Measurements from ENCODE around the gene BRPF1. TPM values are rescaled to one million over a fixed set of nuclear protein-coding genes. Genes with fewer than 3 reads are reported as not detected.

BRPF1 gene
- total RNA-seq, 1 experiment from 2014 or later, result 21.4 TPM

GRCh38 chr3:9697892-9698291 is 33.6 kb upstream of the BRPF1 start:
- ChIA-PET CTCF (interaction anchor here (0.6 kb wide), 1 partner anchor 378 kb away, joined by 5 read pairs; no protein-coding TSS in a partner anchor), POLR2A (no interaction called here)
- no TSS peak for BruUV-seq (replicated peaks)
- Mint-ChIP-seq H3K27me3 (ENCODE audit: insufficient read depth, unreplicated experiment) (no peaks in the 10 kb centered on the region), H3K27ac (ENCODE audit: low read depth, unreplicated experiment) (no peak overlapping the region), H3K4me1 (ENCODE audit: insufficient read depth, unreplicated experiment) (no peaks in the 10 kb centered on the region), H3K9me3 (ENCODE audit: unreplicated experiment) (no peaks in the 10 kb centered on the region), H3K4me3 (ENCODE audit: unreplicated experiment) (no peak overlapping the region), H3K36me3 (ENCODE audit: insufficient read depth, unreplicated experiment) (peaks cover 8% of the 10 kb centered on the region)
- intact Hi-C loops (cut with micrococcal nuclease), result no loop called here
- no peak for TF ChIP-seq CTCF (IDR thresholded peaks at IDR 0.05; ENCODE audit: unreplicated experiment)
- DNase-seq (ENCODE audit: unreplicated experiment), result no peak

GRCh38 chr3:9698293-9698692 is 33.2 kb upstream of the BRPF1 start:
- DNase-seq (ENCODE audit: unreplicated experiment), result no peak
- Mint-ChIP-seq H3K4me3 (ENCODE audit: unreplicated experiment) (no peak overlapping the region), H3K9me3 (ENCODE audit: unreplicated experiment) (no peaks in the 10 kb centered on the region), H3K27me3 (ENCODE audit: insufficient read depth, unreplicated experiment) (no peaks in the 10 kb centered on the region), H3K4me1 (ENCODE audit: insufficient read depth, unreplicated experiment) (no peaks in the 10 kb centered on the region), H3K27ac (ENCODE audit: low read depth, unreplicated experiment) (no peak overlapping the region), H3K36me3 (ENCODE audit: insufficient read depth, unreplicated experiment) (peaks cover 8% of the 10 kb centered on the region)
- no TSS peak for BruUV-seq (replicated peaks)
- ChIA-PET POLR2A (no interaction called here), CTCF (interaction anchor here (0.6 to 0.7 kb wide), 2 partner anchors 378 to 571 kb away, joined by 3 to 5 read pairs; no protein-coding TSS in a partner anchor)
- intact Hi-C loops (cut with micrococcal nuclease), result no loop called here
- TF ChIP-seq CTCF (IDR thresholded peaks at IDR 0.05; ENCODE audit: unreplicated experiment), result no peak

DNA sequence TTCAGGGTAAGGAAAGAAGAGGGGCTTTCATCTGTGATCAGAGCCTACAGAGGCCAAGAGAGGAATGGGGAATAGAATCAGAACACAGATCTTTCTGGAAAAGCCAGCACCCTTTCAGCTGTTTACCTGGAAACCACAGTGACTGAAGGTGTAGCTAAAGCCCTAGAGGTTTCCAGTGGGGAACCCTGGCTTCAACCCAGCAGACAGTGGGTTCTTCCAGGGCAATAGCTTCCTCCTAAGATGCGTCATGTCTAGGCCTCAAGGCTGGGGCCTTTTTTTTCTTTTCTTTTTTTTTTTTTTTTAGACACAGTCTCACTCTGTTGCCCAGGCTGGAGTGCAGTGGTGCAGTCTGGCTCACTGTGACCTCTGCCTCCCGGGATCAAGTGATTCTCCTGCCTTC is 31.0 kb upstream of the BRPF1 start:
- Mint-ChIP-seq H3K36me3 (ENCODE audit: insufficient read depth, unreplicated experiment) (peaks cover 8% of the 10 kb centered on the region), H3K4me3 (ENCODE audit: unreplicated experiment) (no peak overlapping the region), H3K4me1 (ENCODE audit: insufficient read depth, unreplicated experiment) (no peaks in the 10 kb centered on the region), H3K27ac (ENCODE audit: low read depth, unreplicated experiment) (no peak overlapping the region), H3K27me3 (ENCODE audit: insufficient read depth, unreplicated experiment) (no peaks in the 10 kb centered on the region), H3K9me3 (ENCODE audit: unreplicated experiment) (no peaks in the 10 kb centered on the region)
- no TSS peak for BruUV-seq (replicated peaks)
- intact Hi-C loops (cut with micrococcal nuclease), result no loop called here
- POLR2A ChIA-PET, result interaction anchor here (1.2 kb wide), 1 partner anchor 10 kb away, joined by 3 read pairs; no protein-coding TSS in a partner anchor
- no peak for DNase-seq (ENCODE audit: unreplicated experiment)
- CTCF ChIA-PET, result interaction anchor here (1.5 kb wide), 1 partner anchor 10 kb away, joined by 8 read pairs; no protein-coding TSS in a partner anchor
- TF ChIP-seq CTCF (IDR thresholded peaks at IDR 0.05; ENCODE audit: unreplicated experiment), result no peak

GRCh38 chr3:9701006-9701405 is 30.5 kb upstream of the BRPF1 start:
- intact Hi-C loops (cut with micrococcal nuclease), result no loop called here
- no peak for DNase-seq (ENCODE audit: unreplicated experiment)

More at GRCh38 chr3:9701006-9701405, 30.5 kb upstream of the BRPF1 start:
- Mint-ChIP-seq H3K9me3 (ENCODE audit: unreplicated experiment) (no peaks in the 10 kb centered on the region), H3K27me3 (ENCODE audit: insufficient read depth, unreplicated experiment) (peaks cover 4% of the 10 kb centered on the region), H3K4me1 (ENCODE audit: insufficient read depth, unreplicated experiment) (no peaks in the 10 kb centered on the region), H3K36me3 (ENCODE audit: insufficient read depth, unreplicated experiment) (peaks cover 8% of the 10 kb centered on the region), H3K4me3 (ENCODE audit: unreplicated experiment) (no peak overlapping the region), H3K27ac (ENCODE audit: low read depth, unreplicated experiment) (no peak overlapping the region)
- ChIA-PET POLR2A (no interaction called here), CTCF (interaction anchor here (2.9 kb wide), 1 partner anchor 14 kb away, joined by 13 read pairs; no protein-coding TSS in a partner anchor)
- TF ChIP-seq CTCF (IDR thresholded peaks at IDR 0.05; ENCODE audit: unreplicated experiment), result no peak
- no TSS peak for BruUV-seq (replicated peaks)

All from MCF 10A (cell line).